ENCODE measurements around the gene ESPNL.

ESPNL gene

DNA sequence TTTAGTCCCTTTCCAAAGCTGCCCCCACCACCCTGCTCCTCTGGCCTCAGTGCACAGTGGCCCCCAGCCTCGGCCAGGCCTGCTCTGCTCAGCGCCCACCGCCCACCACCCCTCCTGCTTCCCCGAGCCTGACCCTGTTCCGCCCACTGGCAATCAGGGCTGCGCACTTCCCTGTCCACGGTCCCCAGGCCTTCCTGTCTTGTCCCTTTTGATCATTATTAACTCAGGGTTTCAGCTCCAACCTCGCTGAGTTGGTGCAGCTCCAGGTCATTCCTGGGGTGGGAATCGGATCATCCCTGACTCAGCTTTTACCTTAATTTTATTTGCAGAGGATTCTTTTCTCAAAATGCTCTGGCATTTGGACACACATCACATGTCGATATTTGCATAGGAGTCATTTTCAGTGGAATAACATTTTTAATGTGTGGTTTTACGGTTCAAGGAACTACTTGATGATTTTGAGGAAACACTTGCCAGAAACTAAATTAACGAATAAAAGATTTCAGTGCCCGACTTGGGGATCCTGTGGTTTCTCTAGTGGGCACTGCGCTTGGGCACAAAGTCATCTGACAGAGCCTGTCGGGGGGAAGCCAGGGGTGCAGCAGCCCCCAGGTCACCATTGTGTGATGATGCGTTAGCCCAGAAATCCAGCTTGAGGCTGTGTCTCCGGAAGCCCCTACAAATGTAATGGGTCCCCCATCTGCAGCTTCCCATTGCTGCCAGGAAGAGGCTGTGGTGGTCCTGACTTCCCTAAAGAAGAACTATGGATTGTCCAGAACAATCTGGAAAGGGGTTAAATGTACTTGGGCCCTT is 1.0 kb upstream of the ESPNL start:
- DNase-seq (ENCODE audit: low spot score) = peak; percentile 44

DNA sequence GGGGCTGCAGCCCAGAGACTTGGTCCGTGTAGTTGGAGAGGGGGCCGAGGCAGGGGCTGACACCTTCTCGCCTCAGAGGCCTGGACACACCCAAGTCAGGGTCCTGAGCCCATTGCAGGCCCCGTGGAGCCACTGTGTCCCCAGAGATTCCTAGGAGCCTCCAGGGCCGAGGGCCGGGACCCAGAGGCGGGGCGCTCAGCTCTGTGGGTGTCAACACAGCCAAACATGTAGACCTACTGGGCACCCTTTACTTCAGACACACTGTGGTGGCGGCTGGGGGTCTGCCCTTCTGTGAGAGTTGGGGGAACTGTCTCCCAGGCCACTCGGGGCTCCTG is 459 bp upstream of the ESPNL start:
- no peak for DNase-seq (ENCODE audit: low spot score)

DNA sequence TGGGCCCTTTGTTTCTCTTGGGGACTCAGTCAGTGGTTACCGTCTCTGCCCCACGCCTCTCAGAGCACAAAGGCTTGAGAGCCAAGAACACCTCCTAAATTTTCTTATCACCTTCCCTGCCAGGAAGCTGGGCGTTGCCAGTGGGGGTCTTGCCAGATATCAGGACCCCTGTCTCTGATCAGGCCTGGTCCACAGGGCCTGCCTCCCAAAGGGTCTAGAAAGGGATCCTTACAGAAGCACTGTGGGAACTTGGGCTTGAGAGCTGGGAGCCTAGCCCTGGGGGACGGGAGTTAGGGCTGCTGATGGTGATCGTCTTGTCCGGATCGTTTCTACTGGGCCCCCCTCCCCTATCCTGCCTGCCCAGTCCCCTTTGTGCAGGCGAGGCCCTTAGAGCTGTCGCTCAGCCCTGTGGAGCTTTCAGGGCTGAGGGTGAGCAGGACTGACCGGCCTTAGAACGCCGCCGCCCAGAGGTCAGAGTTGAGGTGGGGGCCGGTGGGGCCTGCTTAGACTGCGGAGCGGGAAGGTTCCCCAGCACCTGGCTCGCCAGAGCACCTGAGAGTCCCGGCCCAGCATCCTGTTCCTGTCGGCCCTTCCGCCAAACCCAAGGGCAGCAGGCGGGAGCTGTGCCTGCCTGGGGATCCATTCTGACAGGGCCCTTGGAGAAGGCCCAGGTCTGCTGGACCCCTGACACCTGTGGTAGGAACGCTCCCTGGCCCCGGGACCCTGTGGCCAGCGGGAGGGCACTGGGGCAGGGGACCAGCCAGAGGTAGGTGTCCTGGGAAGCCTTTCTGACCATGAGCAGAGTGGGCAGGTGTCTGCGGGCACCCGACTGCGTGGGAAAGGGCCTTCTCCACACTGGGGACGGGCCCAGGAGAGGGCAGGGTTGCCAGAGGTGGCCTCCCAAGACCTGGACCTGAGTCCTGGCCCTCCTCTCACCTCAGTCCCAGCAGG is 956 bp downstream of the ESPNL start:
- DNase-seq (ENCODE audit: low spot score) = no peak

DNA sequence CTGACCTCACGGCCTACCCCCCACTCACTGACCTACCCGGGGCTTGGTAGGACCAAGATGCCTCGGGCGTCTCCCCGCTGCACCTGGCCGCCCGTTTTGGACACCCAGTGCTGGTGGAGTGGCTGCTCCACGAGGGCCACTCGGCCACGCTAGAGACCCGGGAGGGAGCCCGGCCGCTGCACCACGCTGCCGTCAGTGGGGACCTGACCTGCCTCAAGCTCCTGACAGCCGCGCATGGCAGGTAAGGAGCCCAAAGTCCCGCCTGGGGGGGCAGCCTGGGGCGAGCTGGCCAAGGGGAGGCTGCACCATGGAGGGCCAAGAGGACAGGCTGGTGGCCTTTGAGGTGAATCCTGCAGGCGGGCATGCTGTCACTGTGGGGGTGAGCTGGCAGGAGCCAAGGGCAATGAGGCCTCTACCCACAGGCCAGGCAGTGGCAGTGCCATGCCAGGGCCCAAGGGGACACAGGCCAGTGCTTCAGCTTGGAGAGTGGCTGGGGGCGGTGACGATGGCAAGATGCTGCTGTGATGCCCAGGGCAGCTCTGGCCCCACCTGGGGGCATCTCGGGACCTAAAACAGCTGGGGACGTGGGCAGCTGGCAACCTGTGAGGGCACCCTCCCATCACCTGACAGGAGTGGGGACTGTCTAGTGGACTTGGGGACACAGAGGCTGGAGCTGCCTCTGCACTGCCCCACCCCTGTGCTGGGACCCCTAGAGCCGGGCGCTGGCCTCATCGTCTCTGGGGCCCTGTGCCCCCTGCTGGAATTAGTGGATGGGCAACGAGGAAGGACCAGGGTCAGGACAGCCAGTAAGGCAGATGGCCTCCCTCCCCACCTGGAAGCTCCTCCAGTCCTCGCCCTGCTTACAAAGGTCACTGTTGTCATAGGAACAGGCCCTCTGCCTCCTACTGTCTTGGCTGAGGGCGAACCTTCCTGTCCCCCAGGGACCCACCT is 2.0 kb downstream of the ESPNL start:
- DNase-seq (ENCODE audit: low spot score) = no peak

DNA sequence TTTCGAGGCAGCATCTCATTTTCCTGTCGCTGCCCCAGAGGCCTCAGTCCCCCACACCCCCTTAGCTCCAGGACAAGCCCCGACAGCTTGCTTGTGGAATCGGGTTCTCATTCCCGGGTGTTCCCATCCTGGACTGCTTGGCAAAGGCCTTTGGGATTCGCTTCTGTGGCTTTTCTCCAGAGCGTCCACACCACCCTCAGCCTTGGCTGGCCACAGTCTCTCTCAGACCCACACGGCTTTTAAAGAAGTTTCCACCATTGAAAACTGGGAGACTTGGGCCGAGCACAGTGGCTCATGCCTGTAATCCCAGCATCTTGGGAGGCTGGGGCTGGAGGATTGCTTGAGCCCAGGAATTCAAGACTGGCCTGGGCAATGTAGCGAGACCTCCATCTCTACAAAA is 2.7 kb downstream of the ESPNL start:
- DNase-seq (ENCODE audit: low spot score) = no peak

DNA sequence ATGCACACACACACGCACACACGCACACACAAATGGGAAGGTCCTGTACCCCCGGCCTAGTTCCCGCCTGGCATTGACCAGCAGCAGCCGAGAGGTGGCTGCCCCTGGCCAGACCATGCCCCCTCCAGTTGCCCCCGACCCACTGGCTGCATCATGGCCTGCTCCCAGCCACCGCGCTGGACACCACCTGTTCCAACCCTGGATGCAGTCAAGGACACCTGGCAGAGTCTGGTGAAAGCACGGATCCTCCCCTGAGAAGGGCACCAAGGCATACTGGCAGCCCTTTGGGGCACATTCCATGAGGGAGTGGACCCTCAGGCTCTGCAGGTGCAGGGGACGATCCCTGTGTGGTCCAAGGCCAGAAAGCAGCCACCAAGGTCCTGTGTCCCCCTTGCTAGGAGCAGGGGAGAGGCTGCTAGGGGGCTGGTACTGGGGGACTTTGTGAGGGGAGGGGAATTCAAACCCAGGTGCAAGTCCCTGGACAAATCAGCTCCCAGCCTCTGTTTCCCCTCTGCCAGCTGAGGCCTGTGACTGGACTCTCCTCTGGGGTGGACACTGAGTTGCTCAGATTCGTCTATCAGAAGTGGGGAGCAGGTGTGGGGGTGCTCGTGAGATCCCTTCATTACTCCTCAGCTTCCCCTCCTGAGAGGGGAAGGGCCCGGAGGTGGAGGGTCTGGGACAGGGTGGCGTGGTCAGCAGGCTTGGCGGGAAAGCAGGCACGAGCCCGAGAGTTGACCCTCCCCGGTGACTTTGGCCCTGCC is 3.5 kb downstream of the ESPNL start:
- no peak for DNase-seq (ENCODE audit: low spot score)

DNA sequence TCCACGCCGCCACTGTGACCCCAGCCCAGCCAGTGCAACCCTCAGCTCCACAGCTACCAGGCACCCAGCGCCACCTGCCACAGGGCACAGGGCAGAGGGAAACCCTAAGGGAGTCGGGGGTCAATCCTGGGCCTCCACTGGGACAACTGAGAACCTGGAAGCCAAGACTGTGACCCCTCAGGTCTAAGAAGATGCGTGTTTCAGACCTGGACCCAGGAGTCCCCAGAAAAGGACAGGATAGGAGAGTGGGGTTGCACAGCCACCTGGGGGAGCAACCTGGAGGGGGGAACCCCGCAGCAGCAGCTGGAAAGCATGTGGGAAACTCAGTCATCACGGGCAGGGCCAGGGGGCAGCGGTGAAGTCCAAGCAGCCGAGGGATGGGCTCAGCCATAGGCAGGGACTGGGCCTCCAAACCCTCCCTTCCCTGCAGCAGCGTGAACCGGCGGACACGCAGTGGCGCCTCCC is 4.1 kb downstream of the ESPNL start:
- no peak for DNase-seq (ENCODE audit: low spot score)

DNA sequence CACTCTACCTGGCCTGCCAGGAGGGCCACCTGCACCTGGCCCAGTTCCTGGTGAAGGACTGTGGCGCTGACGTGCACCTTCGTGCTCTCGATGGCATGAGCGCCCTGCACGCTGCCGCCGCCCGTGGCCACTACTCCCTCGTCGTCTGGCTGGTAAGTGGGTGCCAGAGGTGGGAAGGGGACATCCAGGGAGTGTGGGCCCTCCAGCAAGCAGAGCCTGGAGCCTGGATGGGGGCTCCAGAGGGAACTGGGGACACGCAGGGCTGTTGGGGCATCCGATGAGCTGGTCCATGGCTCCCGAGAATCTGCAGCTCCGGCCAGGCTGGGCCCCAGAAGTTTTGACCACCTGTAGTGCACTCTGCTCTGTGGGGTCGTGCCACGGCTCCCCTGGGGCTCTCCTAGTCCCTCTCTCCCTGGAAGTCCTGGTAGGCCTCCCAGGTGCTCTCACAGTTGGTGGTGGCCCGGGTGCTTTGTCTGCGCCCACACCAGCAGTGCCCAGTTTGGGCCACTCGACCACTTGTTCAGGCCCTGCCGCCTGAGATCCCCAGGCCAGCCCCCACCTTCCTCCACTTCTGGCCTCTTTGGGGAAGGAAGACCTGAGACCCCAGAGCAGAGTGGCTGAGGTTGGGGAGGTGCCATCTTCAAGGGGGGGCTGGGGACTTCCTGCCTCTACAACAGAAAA is 4.7 kb downstream of the ESPNL start:
- no peak for DNase-seq (ENCODE audit: low spot score)

DNA sequence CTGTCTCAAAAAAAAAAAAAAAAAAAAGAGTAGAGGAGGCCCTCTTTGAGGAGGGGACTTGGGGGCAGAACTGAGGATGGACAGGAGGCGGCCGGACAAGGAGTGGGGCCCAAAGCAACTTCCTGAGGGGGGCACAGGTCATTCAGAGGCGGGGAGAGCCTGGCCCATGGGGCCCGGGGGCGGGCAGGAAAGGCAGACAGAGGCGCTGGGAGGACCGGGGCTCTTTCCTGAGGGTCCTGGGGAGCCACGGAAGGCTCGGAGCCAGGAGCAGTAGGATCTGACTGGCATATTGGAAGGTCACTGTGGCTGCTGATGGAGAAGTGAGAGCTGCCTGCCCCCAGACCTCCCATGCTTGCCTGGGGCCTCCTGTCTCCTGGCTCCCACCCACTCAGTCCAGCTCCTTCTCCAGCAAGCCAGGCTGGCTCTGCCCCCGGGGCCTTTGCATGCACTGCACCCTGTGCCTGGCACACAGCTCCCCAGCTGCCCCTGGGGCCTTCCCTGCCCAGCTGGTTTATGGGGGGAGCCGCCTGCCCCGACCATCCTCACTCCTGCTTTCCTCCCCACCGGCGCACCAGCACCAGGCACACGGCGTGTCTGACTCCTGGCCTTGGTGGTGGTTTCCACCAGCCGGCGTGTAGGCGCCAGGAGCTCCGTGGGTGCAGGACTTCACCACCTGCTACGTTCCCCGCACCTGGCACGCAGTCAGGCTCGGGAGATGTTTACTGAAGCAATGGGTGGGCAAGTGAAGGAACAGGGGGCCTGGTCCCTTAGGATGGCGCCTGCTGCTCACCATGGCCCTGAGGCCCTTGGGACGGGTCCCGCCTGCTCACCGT is 5.6 kb downstream of the ESPNL start:
- DNase-seq (ENCODE audit: low spot score) = no peak

DNA sequence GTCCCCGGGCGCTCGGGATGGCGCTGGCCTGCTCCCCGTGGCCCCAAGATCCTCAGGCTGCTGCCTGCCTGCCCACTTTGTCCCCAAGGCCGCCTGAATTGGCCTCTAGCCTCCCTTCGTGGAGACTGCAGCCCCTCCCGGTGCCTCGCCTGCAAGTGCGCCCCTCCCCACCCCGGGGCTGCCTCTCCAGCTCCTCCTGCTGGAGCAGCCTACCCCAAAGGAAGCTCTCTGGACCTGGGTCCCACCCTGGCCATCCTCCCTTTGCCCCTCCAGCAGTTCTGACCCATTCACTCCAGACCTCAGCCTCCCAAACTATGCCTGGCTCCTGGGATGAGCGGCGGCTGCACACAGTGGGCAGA is 6.2 kb downstream of the ESPNL start:
- DNase-seq (ENCODE audit: low spot score) = no peak

DNA sequence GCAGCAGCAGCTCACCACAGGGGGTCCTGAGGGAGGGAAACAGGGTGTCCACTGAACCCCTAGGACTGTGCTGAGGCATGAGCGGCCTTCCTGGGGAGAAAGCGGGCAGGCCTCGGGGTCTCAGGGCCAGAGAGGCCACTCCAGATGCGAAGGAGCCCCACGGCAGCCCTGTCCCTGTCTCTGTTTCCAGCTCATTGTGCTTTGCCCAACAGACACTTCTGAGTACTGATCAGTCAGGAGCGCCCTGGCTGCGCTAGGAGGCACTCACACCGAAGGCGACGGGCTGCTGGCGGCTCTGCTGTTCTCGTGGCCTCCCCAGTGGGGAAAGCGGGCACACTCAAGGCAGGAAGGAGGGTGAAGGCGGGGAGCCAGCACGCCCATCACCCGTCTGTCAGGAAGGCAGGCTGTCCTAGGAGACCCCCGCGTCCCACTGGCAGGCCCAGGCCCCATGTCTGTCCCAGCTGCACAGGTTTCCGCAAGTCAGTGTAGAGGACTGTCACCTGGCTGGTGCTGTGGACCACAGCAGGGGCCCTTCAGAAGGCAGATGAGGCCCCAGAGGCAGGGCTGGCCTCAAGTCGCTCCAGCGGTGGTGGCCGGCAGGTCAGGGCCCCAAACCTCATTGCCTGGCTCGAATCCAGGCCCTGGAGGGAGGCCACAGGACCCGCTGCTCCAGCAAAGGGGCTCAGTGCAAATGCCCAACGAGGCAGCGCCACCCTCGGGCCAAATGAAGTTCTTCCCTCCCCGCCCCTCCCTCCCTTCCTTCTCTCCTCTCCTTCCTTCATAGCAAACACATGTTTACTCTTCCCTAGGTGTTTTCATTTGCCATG is 6.8 kb downstream of the ESPNL start:
- DNase-seq (ENCODE audit: low spot score) = no peak

DNA sequence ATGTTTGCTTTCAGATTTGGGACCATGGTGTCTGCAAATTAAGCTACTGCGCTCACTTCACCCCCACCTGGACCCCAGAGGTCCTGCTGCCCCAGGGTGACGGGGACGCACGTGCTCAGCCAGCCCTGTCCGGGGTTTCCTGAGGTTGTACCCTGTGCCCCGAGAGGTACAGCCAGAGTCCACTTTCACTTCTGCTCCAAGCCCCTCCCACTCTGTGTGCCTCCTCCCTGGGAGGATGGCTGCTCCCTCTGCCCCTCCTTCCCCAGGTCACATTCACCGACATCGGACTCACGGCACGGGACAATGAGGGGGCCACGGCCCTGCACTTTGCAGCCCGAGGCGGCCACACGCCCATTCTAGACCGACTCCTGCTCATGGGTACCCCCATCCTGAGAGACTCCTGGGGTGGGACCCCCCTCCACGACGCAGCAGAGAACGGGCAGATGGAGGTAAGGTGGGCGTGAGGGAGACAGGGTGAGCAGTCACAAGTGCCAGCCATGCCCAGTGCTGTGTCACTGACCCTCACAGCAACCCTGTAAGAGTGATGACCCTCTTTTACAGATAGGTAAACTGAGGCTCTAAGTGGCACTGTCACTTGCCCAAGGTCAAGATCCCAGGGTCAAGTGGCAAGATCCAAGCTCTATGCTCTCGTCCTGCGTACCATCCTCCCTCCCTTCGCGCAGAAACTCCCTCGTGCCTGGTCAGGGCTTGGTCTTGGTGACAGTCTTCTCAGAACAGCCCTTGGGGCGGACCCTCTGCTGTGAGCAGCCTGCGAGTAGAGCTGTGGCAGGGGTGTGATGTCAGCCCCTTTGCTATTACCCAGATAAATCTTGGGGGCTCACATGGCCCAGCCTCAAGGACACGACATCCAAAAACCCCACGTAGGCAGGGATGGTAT is 7.6 kb downstream of the ESPNL start:
- peak; percentile 82 for DNase-seq (ENCODE audit: low spot score)

DNA sequence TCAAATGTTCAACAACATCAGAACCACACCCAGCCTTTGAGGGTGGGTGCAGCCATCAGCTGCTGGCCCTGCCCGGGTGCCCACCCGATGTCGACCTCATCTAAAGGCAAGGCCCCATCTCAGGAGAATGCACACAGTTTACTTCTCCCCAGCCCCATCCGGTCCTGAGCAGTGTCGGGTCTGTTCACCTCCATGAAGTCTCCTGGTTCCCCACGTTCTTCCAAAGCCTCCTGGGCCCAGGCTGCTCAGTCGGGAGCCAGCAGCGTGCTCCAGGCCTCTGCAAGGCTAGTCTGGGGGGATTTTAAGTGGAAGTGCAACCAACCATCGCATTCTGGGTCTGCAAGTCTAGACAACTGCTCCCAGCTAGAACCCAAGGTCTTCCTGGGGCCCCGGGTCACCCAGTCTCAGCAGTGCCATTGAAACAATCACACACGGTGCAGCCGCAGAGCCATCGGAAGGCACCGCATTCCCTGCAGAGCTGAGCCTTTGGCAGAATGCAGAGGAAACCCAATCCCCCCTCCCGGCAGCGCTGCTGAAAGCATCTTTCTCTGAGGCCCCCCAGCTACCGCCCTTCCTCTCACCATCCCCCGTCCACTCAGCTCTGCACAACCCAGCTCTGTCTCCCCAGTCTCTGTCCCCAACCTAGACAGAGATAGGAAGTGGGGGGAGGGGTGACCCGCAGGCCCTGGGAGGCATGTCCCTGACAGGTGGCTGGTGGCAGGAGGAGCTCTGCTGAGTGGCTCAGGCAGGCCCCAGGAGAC is 8.5 kb downstream of the ESPNL start:
- peak; percentile 76 for DNase-seq (ENCODE audit: low spot score)

DNA sequence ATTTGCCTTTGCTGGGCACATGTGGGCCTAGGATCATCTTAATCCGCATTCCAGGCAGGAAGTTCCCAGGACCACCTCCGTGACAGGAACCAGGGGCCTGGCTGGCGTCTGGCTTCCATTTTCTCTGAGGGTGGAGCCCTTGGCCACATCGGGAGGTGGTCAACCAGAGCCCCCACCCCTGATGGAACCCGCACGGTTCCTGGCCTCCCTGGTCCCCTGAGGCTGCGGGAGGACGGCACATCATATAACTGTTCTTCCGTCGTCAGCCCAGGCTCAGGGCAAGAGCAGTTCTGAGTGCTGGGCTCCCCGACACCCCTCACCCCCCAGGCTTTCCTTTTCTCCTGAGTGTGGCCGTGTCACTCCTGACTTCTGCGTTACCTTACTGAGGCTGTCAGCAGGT is 13.5 kb downstream of the ESPNL start:
- no peak for DNase-seq (ENCODE audit: low spot score)

DNA sequence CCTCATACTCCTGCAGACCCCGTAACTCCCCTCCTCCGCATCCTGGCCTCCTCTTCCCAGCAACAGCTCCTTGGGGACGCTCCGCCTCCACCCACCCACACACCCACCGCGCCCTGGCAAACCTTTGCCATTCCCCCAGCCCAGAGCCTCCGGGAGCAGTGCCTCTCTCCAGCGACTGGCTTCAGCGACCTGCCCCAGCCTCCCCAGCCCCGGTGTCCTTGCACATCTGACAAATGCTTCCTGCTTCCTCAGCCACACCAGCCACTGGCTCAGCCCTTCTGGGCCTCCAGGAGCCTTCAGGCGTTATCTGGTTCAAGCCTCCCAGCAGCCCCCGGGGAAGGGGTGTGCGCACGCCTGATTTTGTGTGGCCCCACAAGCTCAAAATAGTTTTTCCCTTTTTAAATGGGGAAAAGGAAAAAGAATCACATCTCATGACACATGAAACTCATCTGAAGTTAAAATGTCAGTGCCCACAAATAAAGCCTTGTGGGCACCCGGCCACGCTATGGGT is 14.2 kb downstream of the ESPNL start:
- no peak for DNase-seq (ENCODE audit: low spot score)

DNA sequence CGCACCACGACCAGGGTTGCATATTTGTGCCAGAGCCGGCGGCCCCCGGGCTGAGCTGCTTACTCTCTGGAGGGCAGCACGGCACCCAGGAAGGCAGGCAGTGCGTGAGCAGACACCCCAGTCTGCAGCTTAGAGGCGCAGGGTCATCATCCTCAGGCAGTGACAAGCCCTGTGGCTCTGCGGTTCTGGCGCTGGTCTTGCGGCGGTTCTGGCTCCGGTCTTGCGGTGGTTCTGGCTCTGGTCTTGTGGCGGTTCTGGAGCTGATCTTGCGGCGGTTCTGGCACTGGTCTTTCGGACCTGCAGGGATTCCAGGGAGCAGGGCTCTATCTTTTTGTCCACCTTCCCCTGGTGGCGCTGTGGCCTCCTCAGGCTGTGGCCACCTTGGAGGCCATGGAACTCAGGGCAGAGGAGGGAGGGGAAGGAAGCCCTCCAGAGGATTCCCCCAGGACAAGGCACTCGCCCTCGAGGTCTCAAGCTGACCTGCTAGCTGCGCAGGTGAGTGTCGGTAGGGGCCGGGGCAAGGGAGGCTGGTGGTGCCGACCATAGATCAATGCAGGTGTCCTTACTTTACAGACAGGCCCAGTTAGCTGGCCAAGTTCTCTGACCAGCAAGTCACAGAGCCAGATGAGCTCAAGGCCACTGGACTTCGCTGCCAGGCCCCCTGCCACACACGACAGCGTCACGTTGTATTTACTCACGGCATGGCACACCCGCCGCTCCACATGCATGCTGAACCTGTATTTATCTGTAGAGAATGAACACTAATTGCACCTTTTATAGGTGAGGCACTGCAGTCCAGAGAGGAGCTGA is 14.9 kb downstream of the ESPNL start:
- no peak for DNase-seq (ENCODE audit: low spot score)
